ENCODE results near the gene EIF2B2.

The EIF2B2 gene

DNA sequence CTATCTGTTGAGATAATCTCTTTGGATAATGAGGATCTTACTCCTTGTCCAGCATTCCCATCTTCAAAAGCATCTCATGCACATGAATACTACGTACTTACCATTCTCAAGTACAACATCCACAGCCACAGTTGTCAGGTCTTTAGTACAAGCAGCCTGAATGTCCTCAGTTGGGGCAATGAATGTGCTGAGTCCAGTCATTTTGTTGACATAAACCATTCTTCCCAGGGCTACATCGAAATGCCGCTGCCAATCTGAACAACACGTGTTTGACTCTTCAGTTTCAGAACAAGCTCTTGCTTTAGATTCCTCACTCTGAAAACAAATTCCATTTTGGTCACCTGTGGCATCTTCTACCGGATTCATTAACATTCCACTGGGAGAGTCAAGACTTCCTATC, 43.6 kb downstream of the EIF2B2 start:
- no peak for DNase-seq

DNA sequence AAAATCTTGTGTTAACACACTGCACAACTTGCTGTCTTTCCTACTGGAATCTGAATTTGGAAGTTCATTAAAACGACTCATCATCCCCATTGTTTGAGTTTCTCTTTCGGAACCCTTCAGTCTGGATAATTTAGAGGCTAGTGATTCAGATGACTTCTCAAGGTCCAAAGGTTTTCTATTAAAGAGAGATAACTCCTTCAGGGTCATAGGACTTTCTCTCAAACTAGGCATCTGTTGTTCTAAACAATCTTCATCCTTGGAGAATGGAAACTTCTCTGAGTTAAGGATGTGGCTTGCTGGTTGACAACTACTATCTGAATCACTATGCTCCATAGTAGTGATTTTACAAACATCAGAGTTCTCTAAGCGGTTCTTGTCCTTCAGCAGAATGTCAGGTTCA, 44.2 kb downstream of the EIF2B2 start:
- no peak for DNase-seq

- no peak for DNase-seq
Observed at GRCh38 chr14:75047506-75047905, 44.8 kb downstream of the EIF2B2 start.

- DNase-seq = no peak
Observed at GRCh38 chr14:75048101-75048500, 45.4 kb downstream of the EIF2B2 start.

DNA sequence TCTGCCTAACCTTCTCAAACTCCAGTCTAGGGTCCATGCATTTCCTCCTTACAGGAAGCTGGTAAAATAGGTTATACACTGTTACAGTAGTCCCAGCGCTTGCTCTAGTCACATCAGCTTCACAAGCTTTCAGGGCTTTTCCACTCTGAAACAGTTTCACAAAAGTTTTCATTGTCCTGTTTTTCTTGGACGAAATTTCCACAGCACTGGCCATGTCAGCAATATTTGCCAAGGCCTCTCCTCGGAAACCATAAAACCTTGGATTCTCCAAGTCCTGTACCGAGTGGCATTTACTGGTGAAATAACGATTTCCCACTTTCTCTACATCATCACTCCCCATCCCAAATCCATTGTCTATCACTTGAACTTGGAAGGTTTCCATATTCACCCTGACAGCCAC, 46.4 kb downstream of the EIF2B2 start:
- DNase-seq = no peak

GRCh38 chr14:75049731-75050201, 47.0 kb downstream of the EIF2B2 start:
- DNase-seq = no peak

GRCh38 chr14:75050852-75051555, 48.3 kb downstream of the EIF2B2 start, which contains the start of gene MLH3:
TSS of gene MLH3 (minus strand) at chr14:75051467. CDS start at chr14:75049655, 1,812 bp downstream.
- DNase-seq = peak; percentile 57 to 75

- DNase-seq = no peak
Observed at GRCh38 chr14:75051556-75051899, 48.8 kb downstream of the EIF2B2 start.

- DNase-seq = no peak
Observed at GRCh38 chr14:75053396-75054291, 50.9 kb downstream of the EIF2B2 start.

DNA sequence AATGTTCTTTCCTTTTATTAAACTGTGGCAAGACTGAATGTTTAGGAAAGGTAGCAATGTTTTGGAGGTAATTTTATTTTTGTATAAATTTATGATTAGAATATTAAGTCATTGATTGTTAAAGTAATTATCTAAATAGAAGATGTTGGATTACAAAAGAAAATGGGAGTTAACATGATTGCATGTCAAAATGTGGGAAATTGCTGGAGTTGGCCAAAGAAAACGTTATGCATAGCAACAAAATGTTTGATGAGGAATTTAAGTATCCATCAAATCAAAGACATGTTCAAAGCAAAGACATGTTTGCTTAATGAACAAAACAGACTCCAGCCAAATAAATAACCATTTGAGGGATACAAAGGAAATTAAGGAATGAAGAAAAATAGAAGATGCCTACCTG, 51.7 kb downstream of the EIF2B2 start:
- no peak for DNase-seq

GRCh38 chr14:75059642-75060041, 56.9 kb downstream of the EIF2B2 start:
- DNase-seq = no peak

GRCh38 chr14:75060420-75060819, 57.7 kb downstream of the EIF2B2 start:
- no peak for DNase-seq
